ENCODE data around the gene PRKCE. TPM values are rescaled to one million over a fixed set of nuclear protein-coding genes. Genes with fewer than 3 reads are reported as not detected.

Gene PRKCE
- total RNA-seq, 2 experiments from 2014 or later = 17.0 to 42.1 TPM

- no peaks in the 10 kb centered on the region for H4K20me1 ChIP-seq (ENCODE audit: insufficient read depth, low read length)
- H3K79me2 ChIP-seq (ENCODE audit: insufficient read depth, low read depth, low read length) = no peaks in the 10 kb centered on the region
- TF ChIP-seq EZH2phosphoT487 (IDR thresholded peaks at IDR 0.05; ENCODE audit: borderline replicate concordance, low read depth, low read length) (no peak), CTCF (conservative IDR thresholded peaks at IDR 0.05; ENCODE audit: low read length) (no peak)
- H3K4me2 ChIP-seq (ENCODE audit: low read length) = no peak overlapping the region
- POLR2A ChIA-PET = no interaction called here
- H2AFZ ChIP-seq (ENCODE audit: low read length) = no peak overlapping the region
- intact Hi-C loops (cut with micrococcal nuclease; ENCODE audit: unreplicated experiment) = no loop called here
- no TSS peak for BruUV-seq (replicated peaks)
- DNase-seq (ENCODE audit: low spot score) = no peak
- no peak overlapping the region for H3K4me3 ChIP-seq (ENCODE audit: low read depth, low read length, poor library complexity, severe bottlenecking)
- CTCF ChIA-PET (ENCODE audit: unreplicated experiment) = no interaction called here
- no peak overlapping the region for H3K27ac ChIP-seq (ENCODE audit: low read depth, low read length, poor library complexity, severe bottlenecking)
- no peaks in the 10 kb centered on the region for H3K9me2 ChIP-seq (ENCODE audit: insufficient read depth, low read length)
- H3K9me3 ChIP-seq (ENCODE audit: low read length) = no peaks in the 10 kb centered on the region
- no peaks in the 10 kb centered on the region for H3K36me3 ChIP-seq (ENCODE audit: insufficient read depth, low read length)
- H3K4me1 ChIP-seq (ENCODE audit: insufficient read depth, low read length, poor library complexity, severe bottlenecking) = no peaks in the 10 kb centered on the region
Measured at GRCh38 chr2:46117379-46117778, 465.9 kb downstream of the PRKCE start.

- H3K4me2 ChIP-seq (ENCODE audit: low read length) = no peak overlapping the region
- no peak overlapping the region for H3K27ac ChIP-seq (ENCODE audit: low read depth, low read length, poor library complexity, severe bottlenecking)
- POLR2A ChIA-PET = no interaction called here
- H4K20me1 ChIP-seq (ENCODE audit: insufficient read depth, low read length) = no peaks in the 10 kb centered on the region
- H3K9me2 ChIP-seq (ENCODE audit: insufficient read depth, low read length) = no peaks in the 10 kb centered on the region
- H3K9me3 ChIP-seq (ENCODE audit: low read length) = no peaks in the 10 kb centered on the region
- H3K4me3 ChIP-seq (ENCODE audit: low read depth, low read length, poor library complexity, severe bottlenecking) = no peak overlapping the region
- H2AFZ ChIP-seq (ENCODE audit: low read length) = no peak overlapping the region
- no peak for TF ChIP-seq EZH2phosphoT487 (IDR thresholded peaks at IDR 0.05; ENCODE audit: borderline replicate concordance, low read depth, low read length)
- TF ChIP-seq CTCF (conservative IDR thresholded peaks at IDR 0.05; ENCODE audit: low read length) = no peak
- intact Hi-C loops (cut with micrococcal nuclease; ENCODE audit: unreplicated experiment) = no loop called here
- DNase-seq (ENCODE audit: low spot score) = no peak
- CTCF ChIA-PET (ENCODE audit: unreplicated experiment) = no interaction called here
- H3K36me3 ChIP-seq (ENCODE audit: insufficient read depth, low read length) = no peaks in the 10 kb centered on the region
- no TSS peak for BruUV-seq (replicated peaks)
- H3K79me2 ChIP-seq (ENCODE audit: insufficient read depth, low read depth, low read length) = no peaks in the 10 kb centered on the region
- no peaks in the 10 kb centered on the region for H3K4me1 ChIP-seq (ENCODE audit: insufficient read depth, low read length, poor library complexity, severe bottlenecking)
Measured at GRCh38 chr2:46117994-46118393, 466.5 kb downstream of the PRKCE start.

GRCh38 chr2:46118656-46119371 is 467.3 kb downstream of the PRKCE start:
- Histone ChIP-seq H4K20me1 (ENCODE audit: insufficient read depth, low read length) (no peaks in the 10 kb centered on the region), H3K4me1 (ENCODE audit: insufficient read depth, low read length, poor library complexity, severe bottlenecking) (no peaks in the 10 kb centered on the region), H3K9me3 (ENCODE audit: low read length) (no peaks in the 10 kb centered on the region), H3K4me2 (ENCODE audit: low read length) (no peak overlapping the region), H3K36me3 (ENCODE audit: insufficient read depth, low read length) (no peaks in the 10 kb centered on the region), H3K9me2 (ENCODE audit: insufficient read depth, low read length) (no peaks in the 10 kb centered on the region), H3K79me2 (ENCODE audit: insufficient read depth, low read depth, low read length) (no peaks in the 10 kb centered on the region), H3K27ac (ENCODE audit: low read depth, low read length, poor library complexity, severe bottlenecking) (no peak overlapping the region), H2AFZ (ENCODE audit: low read length) (no peak overlapping the region), H3K4me3 (ENCODE audit: low read depth, low read length, poor library complexity, severe bottlenecking) (no peak overlapping the region)
- intact Hi-C loops (cut with micrococcal nuclease; ENCODE audit: unreplicated experiment) = no loop called here
- no TSS peak for BruUV-seq (replicated peaks)
- ChIA-PET CTCF (ENCODE audit: unreplicated experiment) (no interaction called here), POLR2A (interaction anchor here (0.7 kb wide), 1 partner anchor 1406 kb away, joined by 3 read pairs; no protein-coding TSS in a partner anchor)
- TF ChIP-seq EZH2phosphoT487 (IDR thresholded peaks at IDR 0.05; ENCODE audit: borderline replicate concordance, low read depth, low read length) (no peak), CTCF (conservative IDR thresholded peaks at IDR 0.05; ENCODE audit: low read length) (no peak)
- DNase-seq (ENCODE audit: low spot score) = no peak

Measured in OCI-LY7 (cell line).